Spleen (tissue), 11 donors: Measurements from ENCODE around the gene USP15. TPM values are rescaled to one million over a fixed set of nuclear protein-coding genes. Genes with fewer than 3 reads are reported as not detected.

Experiments used
- DNase-seq: peaks from one replicate; pipeline ENCODE4 v3.0.0-alpha.2; 2020
- H3K27ac ChIP-seq, 8 donors: fragments of 200-600 bp; sonication (generic) in 7 of 8; 1 replicate in 4 of 8; 2 replicates in 4 of 8; pipeline versions ENCODE4 v1.5.0 to v1.8.0; 2016 to 2021; ENCODE audit warnings: inconsistent platforms in 4 of 8, mild to moderate bottlenecking in 4 of 8, moderate library complexity in 1 of 8
- H3K27me3 ChIP-seq, 7 donors: fragments of 200-600 bp; sonication (generic) in 6 of 7; replicated peaks in 1 of 7; 1 replicate in 4 of 7; 2 replicates in 3 of 7; pipeline versions ENCODE4 v1.5.0 to v1.8.0; 2016 to 2021; ENCODE audit warnings: inconsistent platforms in 3 of 7, mild to moderate bottlenecking in 1 of 7
- H3K36me3 ChIP-seq, 6 donors: fragments of 200-600 bp; sonication (generic) in 5 of 6; 1 replicate in 4 of 6; 2 replicates in 2 of 6; pipeline versions ENCODE4 v1.5.0 to v1.8.0; 2016 to 2021; ENCODE audit warnings: inconsistent platforms in 2 of 6
- H3K4me1 ChIP-seq, 6 donors: fragments of 200-600 bp; sonication (generic) in 5 of 6; 1 replicate in 3 of 6; 2 replicates in 3 of 6; pipeline versions ENCODE4 v1.5.0 to v1.8.0; 2016 to 2021; ENCODE audit warnings: inconsistent platforms in 3 of 6
- H3K4me3 ChIP-seq, 8 donors: fragments of 200-600 bp; sonication (generic) in 7 of 8; 1 replicate in 4 of 8; 2 replicates in 4 of 8; pipeline versions ENCODE4 v1.5.0 to v1.8.0; 2016 to 2021; ENCODE audit warnings: inconsistent platforms in 4 of 8, mild to moderate bottlenecking in 4 of 8, moderate library complexity in 2 of 8
- H3K9me3 ChIP-seq, 8 donors: fragments of 200-600 bp; sonication (generic) in 7 of 8; 1 replicate in 4 of 8; 2 replicates in 4 of 8; pipeline versions ENCODE4 v1.5.0 to v1.8.0; 2016 to 2021; ENCODE audit warnings: inconsistent platforms in 4 of 8
- POLR2A ChIP-seq, 3 donors: fragments of 450-650 bp; IDR thresholded peaks; one replicate each; pipeline ENCODE4 v1.5.1; 2017; ENCODE audit warnings: antibody characterized with exemption in 3 of 3, mild to moderate bottlenecking in 1 of 3
- POLR2AphosphoS5 ChIP-seq, 3 donors: sonication (generic); formaldehyde crosslinking; IDR thresholded peaks; one replicate each; pipeline ENCODE4 v1.5.1; 2017; ENCODE audit warnings: antibody characterized with exemption in 3 of 3
- WGBS, 5 donors: extraction: QIAGEN DNeasy Blood & Tissue Kit in 3 of 5; methylation state at CpG; one replicate each; pipeline versions ENCODE4 v1.1.5 to v1.1.7; 2013 to 2018; 5-methylcytosine and 5-hydroxymethylcytosine counted together
- intact Hi-C: fragments of 100-400 bp; cut with DNase I; formaldehyde crosslinking; loops from one replicate; pipeline ENCODE4 v1.15.0; 2023; ENCODE audit warnings: low total_unique reads
- polyA plus RNA-seq, 3 donors: library from polyadenylated mRNA; stranded (reverse); fragments of 200-250 nt; gene quantifications; one replicate each; pipeline ENCODE4 v1.2.1, GENCODE V29; 2013
- total RNA-seq, 7 donors: library from RNA; depleted of rRNA in 3 of 7; stranded (reverse); fragments of >200 nt in 3 of 7; fragmentation: NEBNext Ultra II Directional in 4 of 7; extraction: Animal tissue kit (Norgen Biotek cat#: 25700) in 4 of 7; gene quantifications; one replicate each; pipeline versions ENCODE4 v1.1.0 to v1.2.1, GENCODE V29; 2016 to 2021
- TF ChIP-seq, protein P1 (sequence below), 11 experiments: fragments of 200-600 bp in 7 of 11; fragments of 450-650 bp in 4 of 11; sonication (generic) in 4 of 11; IDR thresholded peaks in 8 of 11; conservative IDR thresholded peaks in 3 of 11; 1 replicate in 7 of 11; 2 replicates in 4 of 11; pipeline versions ENCODE4 v1.4.0 to v1.8.0; 2016 to 2021; ENCODE audit warnings: antibody characterized with exemption in 11 of 11, inconsistent platforms in 4 of 11, mild to moderate bottlenecking in 1 of 11
- donor health status: healthy with polysubstance abuse.
- donor health status: DM: no; HTN: no; CAD: no; lungs with moderate emphysema.
- donor health status: DM: no; HTN: no; CAD: no.
- donor health status: Bipolar disorder and iron deficiency.
- donor health status: healthy.
- donor health status: DM: no; HTN: no; CAD: no.
- donor health status: DM: yes; HTN: yes; CAD: no.

Gene USP15
- total and polyA plus RNA-seq, 10 donors, result 65.3 to 288 (median 162) TPM

- Histone ChIP-seq H3K4me1 (peaks cover 7 to 55% (median 25%) of the 10 kb centered on the region in 6 donors), H3K9me3 (no peaks in the 10 kb centered on the region), H3K27me3 (no peaks in the 10 kb centered on the region), H3K36me3 (no peaks in the 10 kb centered on the region), H3K4me3 (no peak overlapping the region), H3K27ac (peak overlapping the region in 4 of 8 donors; percentile 17 to 99 (median 99))
- 42 to 53% (median 46%) methylated on average over 8 of the region's 8 CpGs for WGBS, 5 donors
- TF ChIP-seq POLR2A (IDR thresholded peaks at IDR 0.05) (no peak), POLR2AphosphoS5 (IDR thresholded peaks at IDR 0.05) (no peak)
- TF ChIP-seq, protein P1, sequence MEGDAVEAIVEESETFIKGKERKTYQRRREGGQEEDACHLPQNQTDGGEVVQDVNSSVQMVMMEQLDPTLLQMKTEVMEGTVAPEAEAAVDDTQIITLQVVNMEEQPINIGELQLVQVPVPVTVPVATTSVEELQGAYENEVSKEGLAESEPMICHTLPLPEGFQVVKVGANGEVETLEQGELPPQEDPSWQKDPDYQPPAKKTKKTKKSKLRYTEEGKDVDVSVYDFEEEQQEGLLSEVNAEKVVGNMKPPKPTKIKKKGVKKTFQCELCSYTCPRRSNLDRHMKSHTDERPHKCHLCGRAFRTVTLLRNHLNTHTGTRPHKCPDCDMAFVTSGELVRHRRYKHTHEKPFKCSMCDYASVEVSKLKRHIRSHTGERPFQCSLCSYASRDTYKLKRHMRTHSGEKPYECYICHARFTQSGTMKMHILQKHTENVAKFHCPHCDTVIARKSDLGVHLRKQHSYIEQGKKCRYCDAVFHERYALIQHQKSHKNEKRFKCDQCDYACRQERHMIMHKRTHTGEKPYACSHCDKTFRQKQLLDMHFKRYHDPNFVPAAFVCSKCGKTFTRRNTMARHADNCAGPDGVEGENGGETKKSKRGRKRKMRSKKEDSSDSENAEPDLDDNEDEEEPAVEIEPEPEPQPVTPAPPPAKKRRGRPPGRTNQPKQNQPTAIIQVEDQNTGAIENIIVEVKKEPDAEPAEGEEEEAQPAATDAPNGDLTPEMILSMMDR (IDR thresholded peaks at IDR 0.05 in 8 of 11, conservative IDR thresholded peaks at IDR 0.05 in 3 of 11), result no peak
- intact Hi-C loops, result no loop called here
- DNase-seq, result no peak
These were observed 3.7 kb upstream of the USP15 start for GRCh38 chr12:62256408-62257096.

GRCh38 chr12:62258231-62258630, 2.0 kb upstream of the USP15 start:
- intact Hi-C loops, result no loop called here
- no peaks in the 10 kb centered on the region for H3K27me3 ChIP-seq
- no peak overlapping the region for H3K4me3 ChIP-seq
- peak overlapping the region in 4 of 8 donors; percentile 98 to 99 (median 99) for H3K27ac ChIP-seq
- WGBS, 5 donors, result 89 to 94% (median 93%) methylated on average over 3 of the region's 3 CpGs
- H3K9me3 ChIP-seq, result no peaks in the 10 kb centered on the region
- TF ChIP-seq POLR2AphosphoS5 (IDR thresholded peaks at IDR 0.05), result no peak
- TF ChIP-seq POLR2A (IDR thresholded peaks at IDR 0.05), result no peak
- TF ChIP-seq, protein P1 (IDR thresholded peaks at IDR 0.05 in 8 of 11, conservative IDR thresholded peaks at IDR 0.05 in 3 of 11), result no peak
- DNase-seq, result no peak
- no peaks in the 10 kb centered on the region for H3K36me3 ChIP-seq
- peaks cover 22 to 66% (median 39%) of the 10 kb centered on the region in 6 donors for H3K4me1 ChIP-seq

DNA sequence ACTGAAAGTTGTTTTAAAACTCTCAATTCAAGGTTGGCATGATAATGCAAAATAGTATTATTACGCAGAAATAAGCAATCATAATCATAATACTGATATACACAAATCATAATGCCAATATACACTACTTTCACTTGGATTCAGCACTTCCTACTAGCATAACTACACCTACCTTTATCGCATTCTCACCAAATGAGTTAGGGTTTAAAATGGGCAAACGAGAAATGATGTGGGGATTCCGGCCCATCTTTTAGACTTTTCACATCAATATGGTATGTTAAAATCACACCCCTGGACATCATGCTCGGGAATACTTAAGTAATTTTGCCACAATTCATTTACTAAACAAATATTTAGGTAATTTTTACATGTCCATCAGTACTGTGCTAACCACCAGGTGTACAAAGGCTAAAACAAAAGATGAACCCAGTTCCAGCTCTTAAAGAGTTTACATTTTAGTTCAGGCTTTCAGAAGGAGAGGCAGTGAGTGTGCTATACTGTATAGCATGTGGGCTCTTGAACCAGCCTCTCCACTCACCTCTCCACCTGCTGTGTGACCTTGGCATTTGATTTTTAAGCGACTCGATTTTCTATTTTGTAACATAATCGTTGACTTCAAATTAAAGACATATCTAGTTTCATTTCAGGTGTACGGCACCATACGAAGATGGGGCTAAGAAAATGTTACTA, 1.1 kb upstream of the USP15 start:
- peak overlapping the region; percentile 94 to 99 (median 98) for H3K27ac ChIP-seq
- no peaks in the 10 kb centered on the region for H3K36me3 ChIP-seq
- H3K27me3 ChIP-seq, result no peaks in the 10 kb centered on the region
- H3K4me1 ChIP-seq, result peaks cover 28 to 74% (median 47%) of the 10 kb centered on the region in 6 donors
- intact Hi-C loops, result no loop called here
- TF ChIP-seq POLR2A (IDR thresholded peaks at IDR 0.05) (no peak), POLR2AphosphoS5 (IDR thresholded peaks at IDR 0.05) (no peak)
- TF ChIP-seq, protein P1 (IDR thresholded peaks at IDR 0.05 in 8 of 11, conservative IDR thresholded peaks at IDR 0.05 in 3 of 11), result peak in 1 of 11 experiments; percentile 13
- peak overlapping the region; percentile 84 to 99 (median 94) for H3K4me3 ChIP-seq
- 17 to 25% (median 19%) methylated on average over 10 of the region's 10 CpGs for WGBS, 5 donors
- H3K9me3 ChIP-seq, result no peaks in the 10 kb centered on the region
- no peak for DNase-seq

DNA sequence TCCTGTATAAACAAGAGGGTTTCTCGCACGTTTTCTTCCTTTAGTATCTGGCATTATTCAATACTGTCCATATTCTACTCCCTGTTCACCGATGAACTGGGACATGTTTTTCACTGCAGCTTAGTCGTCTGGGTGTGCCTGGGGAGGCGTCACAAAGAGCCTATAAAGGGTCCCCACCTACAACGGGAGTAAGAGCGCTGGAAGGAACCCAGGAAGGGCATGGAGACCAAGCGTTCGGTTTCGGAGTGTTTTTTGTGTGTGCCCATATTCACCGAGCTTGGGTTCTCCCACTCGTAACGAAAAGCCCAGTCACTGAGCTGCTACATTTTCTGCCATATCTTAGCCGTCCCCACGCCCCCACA, 592 bp upstream of the USP15 start:
- intact Hi-C loops, result no loop called here
- Histone ChIP-seq H3K27ac (peak overlapping the region; percentile 94 to 99 (median 98)), H3K36me3 (no peaks in the 10 kb centered on the region), H3K4me3 (peak overlapping the region; percentile 84 to 99 (median 94)), H3K4me1 (peaks cover 34 to 79% (median 52%) of the 10 kb centered on the region in 6 donors), H3K27me3 (no peaks in the 10 kb centered on the region), H3K9me3 (no peaks in the 10 kb centered on the region)
- 0 to 1% (median 0%) methylated on average over 14 to 15 of the region's 15 CpGs for WGBS, 5 donors
- TF ChIP-seq POLR2AphosphoS5 (IDR thresholded peaks at IDR 0.05) (no peak), POLR2A (IDR thresholded peaks at IDR 0.05) (peak in 1 of 3 donors; percentile 20)
- TF ChIP-seq, protein P1 (IDR thresholded peaks at IDR 0.05 in 8 of 11, conservative IDR thresholded peaks at IDR 0.05 in 3 of 11), result no peak
- DNase-seq, result no peak
